Measurements from ENCODE around the gene AKR7A3.

AKR7A3 gene

GRCh38 chr1:19288324-19289241 is at the start of gene AKR7A3:
Gene AKR7A3 (minus strand): TSS chr1:19288770. CDS start chr1:19288709, 61 bp downstream.
- peak; percentile 93 for DNase-seq

GRCh38 chr1:19338323-19338762 is 49.8 kb upstream of the AKR7A3 start:
- no peak for DNase-seq

GRCh38 chr1:19337289-19337688 is 48.7 kb upstream of the AKR7A3 start:
- DNase-seq: no peak

GRCh38 chr1:19336543-19336942 is 48.0 kb upstream of the AKR7A3 start:
- DNase-seq: peak; percentile 55

GRCh38 chr1:19333587-19334354 is 45.2 kb upstream of the AKR7A3 start:
- no peak for DNase-seq

GRCh38 chr1:19332832-19333231 is 44.3 kb upstream of the AKR7A3 start:
- no peak for DNase-seq

- no peak for DNase-seq
These were observed 42.8 kb upstream of the AKR7A3 start for GRCh38 chr1:19331262-19331878.

- no peak for DNase-seq
These were observed 42.0 kb upstream of the AKR7A3 start for GRCh38 chr1:19330449-19331135.

GRCh38 chr1:19329611-19330010 is 41.0 kb upstream of the AKR7A3 start:
- DNase-seq: no peak

- DNase-seq: no peak
These were observed 40.6 kb upstream of the AKR7A3 start for GRCh38 chr1:19329188-19329587.

- no peak for DNase-seq
These were observed 39.9 kb upstream of the AKR7A3 start for GRCh38 chr1:19328486-19328885.

- DNase-seq: no peak
These were observed 39.2 kb upstream of the AKR7A3 start for GRCh38 chr1:19327736-19328135.

- DNase-seq: no peak
These were observed 38.7 kb upstream of the AKR7A3 start for GRCh38 chr1:19327301-19327700.

- DNase-seq: no peak
These were observed 38.1 kb upstream of the AKR7A3 start for GRCh38 chr1:19326748-19327065.

GRCh38 chr1:19325958-19326747 is 37.6 kb upstream of the AKR7A3 start:
- DNase-seq: no peak

- DNase-seq: no peak
These were observed 36.9 kb upstream of the AKR7A3 start for GRCh38 chr1:19325368-19325957.

GRCh38 chr1:19324665-19324990 is 36.1 kb upstream of the AKR7A3 start:
- DNase-seq: no peak

GRCh38 chr1:19323987-19324664 is 35.6 kb upstream of the AKR7A3 start:
- no peak for DNase-seq

- no peak for DNase-seq
These were observed 33.9 kb upstream of the AKR7A3 start for GRCh38 chr1:19322481-19322880.

GRCh38 chr1:19321071-19321470 is 32.5 kb upstream of the AKR7A3 start:
- no peak for DNase-seq

GRCh38 chr1:19319196-19319595 is 30.6 kb upstream of the AKR7A3 start:
- no peak for DNase-seq

Measured in DMS53 (cell line).